Measurements from ENCODE around the gene MED15.
"Not testable (repeated sequence)": the region's sequence is repeated elsewhere in the genome, so short reads cannot be mapped to it uniquely, and the experiment has no call there.

The MED15 gene

DNA sequence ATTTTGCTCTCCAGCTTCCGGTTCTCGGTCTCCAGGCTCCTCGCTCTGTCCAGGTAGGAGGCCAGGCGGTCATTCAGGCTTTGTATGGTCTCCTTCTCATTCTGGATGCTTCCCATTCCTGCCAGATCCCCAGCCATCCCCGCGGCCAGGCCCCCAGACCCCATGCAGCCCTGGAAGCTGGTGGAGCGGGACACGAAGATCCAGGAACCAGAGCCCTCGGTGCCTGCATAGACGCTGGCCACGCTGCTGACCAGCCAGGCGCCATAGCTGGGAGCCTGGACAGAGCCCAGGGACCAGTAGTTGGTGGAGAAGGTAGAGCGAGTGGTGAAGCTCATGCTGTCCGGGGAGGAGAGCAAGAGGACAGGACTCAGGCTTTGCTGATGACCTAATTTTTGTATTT, 23.6 kb upstream of the MED15 start:
- DNase-seq (ENCODE audit: low read depth in 2 of 2) = no peak

DNA sequence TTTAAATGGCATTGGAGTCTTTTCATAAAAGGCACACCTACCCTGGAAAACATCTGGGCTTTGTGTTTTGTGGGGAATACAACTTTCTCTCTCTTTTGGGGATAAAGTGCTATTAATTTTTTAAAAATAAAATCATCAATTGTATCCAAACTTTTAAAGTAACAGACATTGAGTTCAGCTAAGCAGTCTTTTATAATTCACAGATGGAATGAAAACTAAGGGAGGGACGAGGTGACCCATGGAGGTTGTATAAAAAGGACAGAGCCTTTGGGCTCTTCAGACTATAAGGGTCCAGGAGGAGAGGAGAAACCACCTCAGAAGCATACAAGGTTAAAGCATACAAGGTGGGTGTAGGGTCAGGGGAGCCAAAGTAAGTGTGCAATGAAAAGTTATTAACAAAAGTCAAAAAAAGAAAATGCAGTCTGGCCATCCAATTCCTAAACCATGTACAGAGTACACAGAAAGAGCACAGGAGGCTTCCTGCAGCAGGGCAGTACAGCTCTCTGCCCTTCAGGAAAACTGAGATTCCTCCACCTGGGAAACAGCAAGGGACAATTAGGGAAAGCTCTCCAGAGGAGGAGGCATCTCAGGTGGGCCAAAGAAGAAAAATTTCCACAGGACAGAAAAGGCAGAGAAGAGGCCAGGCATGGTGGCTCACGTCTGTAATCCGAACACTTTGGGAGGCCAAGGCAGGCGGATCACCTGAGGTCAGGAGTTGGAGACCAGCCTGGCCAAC, 22.3 kb upstream of the MED15 start:
- DNase-seq (ENCODE audit: low read depth in 2 of 2) = no peak

DNA sequence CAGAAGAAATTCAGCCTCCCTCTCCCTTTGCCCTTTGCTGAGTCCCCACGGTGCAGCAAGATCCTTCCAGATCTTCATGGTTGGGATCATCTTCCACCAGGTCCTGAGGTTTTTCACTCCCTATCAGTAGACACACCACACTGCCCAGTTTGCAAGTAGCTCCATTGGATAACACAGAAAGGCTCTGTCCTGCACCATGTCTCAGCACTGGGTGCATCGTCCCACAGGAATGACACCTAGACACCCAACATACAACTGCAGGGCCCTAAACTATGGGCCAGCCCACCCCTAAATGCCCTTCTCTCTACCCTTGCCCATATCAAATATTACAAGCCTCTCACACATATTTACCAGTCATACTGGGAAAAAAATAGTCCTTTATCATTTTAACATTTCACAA, 21.2 kb upstream of the MED15 start:
- DNase-seq (ENCODE audit: low read depth in 2 of 2) = no peak

DNA sequence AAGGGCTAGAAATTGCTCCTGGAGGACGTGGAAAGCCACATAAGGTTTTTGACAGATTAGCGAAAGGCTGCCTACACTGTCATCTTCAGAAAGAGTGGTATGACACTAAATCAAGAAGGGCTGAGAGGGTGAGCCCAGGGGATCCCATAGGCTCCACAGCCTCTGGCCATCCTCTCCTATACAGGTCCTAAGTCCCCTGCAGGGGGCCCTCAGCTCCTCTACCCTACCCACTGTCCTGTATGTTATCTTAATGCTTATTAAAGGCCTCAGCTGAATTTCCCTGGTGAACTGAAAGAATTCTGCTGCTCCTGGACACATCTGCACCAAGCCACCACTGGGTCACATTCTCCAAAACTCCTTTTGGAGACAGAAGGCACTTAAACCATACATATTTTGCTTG, 19.7 kb upstream of the MED15 start:
- DNase-seq (ENCODE audit: low read depth in 2 of 2) = no peak

DNA sequence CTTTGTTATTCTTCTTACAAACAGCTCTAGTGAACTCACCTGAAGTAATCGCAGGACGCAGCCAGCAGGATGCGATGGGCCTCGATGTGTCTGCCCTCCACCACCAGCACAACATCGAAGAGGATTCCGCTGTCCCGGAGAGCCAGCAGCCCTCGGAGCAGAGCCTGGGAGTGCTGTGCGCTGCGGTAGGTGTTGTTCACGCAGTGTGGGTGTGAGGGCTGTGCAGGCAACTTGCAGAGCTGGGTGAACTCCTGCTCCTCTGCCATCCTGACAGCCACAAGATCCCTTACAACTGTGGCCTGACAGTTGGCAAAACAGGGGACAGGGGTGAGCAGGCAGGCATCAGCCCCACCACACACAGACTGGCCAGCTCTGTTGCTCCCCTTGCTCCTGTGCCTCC, 18.5 kb upstream of the MED15 start:
- no peak for DNase-seq (ENCODE audit: low read depth in 2 of 2)

DNA sequence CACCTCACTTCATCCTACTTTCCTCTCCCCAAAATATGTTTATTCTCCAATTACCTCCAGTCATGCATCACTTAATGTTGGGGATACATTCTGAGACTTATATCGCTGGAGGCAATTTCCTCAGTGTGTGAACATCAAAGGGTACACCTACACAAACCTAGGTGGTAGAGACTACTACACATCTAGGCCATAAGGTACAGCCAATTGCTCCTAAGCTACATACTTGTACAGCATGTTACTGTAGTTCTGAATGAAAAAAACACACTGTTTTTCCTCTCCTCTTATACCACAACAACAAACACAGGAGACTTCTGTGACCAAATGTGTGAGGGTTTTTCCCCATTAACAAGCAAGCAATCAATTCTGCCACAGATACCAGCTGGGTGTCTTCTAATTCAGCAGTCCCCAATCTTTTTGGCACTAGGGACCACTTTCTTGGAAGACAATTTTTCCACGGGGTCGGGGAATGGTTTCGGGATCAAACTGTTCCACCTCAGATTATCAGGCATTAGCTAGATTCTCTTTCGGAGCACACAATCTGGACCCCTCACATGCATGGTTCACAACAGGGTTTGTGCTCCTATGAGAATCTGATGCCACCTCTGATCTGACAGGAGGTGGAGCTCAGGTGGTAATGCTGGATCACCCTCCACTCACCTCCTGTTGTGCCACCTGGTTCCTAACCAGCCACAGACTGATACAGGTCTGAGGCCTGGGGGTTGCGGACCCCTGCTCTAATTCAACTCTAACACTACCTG, 17.0 kb upstream of the MED15 start:
- no peak for DNase-seq (ENCODE audit: low read depth in 2 of 2)

DNA sequence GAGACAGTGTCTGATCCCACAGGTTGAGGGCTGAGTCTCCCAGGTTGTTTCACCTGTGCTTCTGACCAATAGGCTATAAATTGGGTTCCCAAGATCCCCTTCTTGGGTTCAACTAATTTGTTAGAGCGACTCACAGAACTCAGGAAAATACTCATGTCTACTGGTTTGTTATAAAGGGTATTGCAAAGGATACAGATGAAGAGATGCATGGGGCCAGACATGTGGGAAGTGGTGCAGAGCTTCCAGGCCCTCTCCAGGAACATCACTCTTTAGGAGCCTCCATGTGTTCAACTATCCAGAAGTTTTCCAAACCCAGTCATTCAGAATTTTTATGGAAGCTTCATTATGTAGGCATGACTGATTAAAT, 16.5 kb upstream of the MED15 start:
- no peak for DNase-seq (ENCODE audit: low read depth in 2 of 2)

DNA sequence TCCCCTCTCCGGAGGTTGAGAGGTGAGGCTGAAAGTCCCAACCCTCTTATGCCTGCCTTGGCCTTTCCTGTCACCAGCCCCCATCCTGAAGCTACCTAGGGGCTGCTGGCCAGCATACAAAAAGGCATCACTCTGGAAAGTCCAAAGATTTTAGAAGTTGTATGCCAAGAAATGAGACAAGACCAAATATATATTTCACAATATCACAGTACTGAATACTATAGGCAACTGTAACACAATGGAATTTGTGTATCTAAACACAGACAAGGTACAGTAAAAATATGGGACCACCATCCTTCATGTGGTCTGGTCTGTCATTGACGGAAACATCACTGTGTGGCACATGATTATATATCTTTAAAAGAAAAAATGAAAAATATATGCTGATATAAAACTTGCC, 16.1 kb upstream of the MED15 start:
- no peak for DNase-seq (ENCODE audit: low read depth in 2 of 2)

DNA sequence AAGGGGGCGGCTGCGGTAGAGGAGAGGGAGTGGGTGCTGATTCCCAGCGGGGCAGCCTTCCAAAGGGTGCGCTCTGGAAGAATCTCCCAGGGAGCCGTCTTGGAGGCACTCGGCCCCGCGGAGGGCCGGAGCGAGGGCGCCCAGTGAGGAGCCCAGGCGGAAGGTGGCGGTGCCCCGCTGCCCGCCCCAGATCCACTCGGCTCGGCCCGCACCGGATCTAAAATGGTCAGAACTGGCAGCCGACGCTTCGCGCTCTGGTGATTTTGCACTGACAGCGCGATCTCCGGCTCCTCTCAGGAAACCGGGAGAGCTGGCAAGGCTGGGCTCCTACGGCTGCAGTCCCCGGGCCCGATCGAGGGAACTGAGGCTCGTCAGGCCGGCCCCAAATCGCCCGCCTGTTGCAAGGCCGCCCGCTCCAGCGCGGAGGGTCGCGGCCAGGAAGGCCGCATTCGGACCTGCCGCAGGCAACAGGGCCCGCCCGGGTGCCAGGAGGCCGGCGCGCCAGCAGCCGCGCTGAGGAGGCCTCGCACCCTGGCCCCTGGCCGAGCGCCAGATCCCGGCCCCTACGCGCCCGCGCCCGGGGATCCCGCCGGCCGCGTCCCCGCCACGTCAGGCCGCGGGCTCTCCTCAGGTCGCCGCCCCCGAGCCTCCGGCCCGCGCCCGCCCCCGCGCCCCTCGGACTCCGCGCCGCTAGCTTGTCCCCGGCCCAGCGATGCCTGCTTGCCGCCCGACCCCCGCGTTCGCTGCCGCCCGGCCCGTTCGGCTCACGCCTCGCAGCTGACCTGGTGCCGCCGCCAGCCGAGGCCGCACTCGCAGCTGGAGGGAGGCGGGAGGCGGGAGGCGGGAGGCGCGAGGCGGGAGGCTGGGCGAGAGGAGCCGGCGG, 12.2 kb upstream of the MED15 start, which contains the start of gene KLHL22:
KLHL22 (minus strand) TSS at position 818 of the 883 bp plus-strand sequence. CDS start 6,584 bp downstream, outside the sequence.
- peak in 1 of 2 donors; percentile 8 for DNase-seq (ENCODE audit: low read depth in 2 of 2)

DNA sequence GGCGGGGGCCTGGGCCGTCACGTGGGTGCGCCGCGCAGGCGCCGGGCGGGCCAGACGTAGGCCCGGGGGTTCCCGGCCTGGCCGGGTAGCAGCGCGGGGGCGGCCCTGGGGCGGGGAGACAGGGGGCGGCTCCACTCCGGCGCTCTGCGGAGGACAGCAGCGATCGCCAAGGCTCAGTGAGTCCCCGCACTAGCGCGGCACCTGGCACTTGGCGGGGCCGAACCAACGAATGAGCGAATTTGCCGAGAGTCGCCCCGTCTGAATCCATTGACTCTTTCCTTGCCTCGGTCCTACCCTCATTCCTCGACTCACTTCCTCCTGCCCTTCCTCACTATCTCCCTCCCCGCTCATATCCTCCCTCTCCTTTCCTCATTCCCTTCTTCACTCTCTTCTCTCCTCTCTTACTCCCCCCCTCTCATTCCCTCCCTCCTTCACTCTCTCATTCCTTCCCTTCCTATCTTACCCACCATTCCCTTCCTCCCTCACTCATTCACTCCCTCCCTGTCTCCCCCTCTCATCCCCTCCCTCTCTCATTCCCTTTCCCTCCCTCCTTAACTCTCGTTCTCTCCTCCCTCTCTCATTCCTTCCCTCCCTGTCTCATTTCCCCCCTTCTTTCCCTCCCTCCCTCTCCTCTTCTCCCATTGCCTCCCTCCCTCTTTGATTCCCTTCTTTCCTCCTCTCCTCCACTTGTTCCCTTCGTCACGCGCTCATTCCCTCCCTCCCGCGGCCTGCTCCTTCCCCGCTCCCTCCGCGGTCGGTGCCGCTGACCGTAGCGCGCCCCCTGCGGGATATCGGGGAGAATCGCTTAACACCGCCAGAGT, 11.3 kb upstream of the MED15 start:
- peak; percentile 86 to 93 for DNase-seq (ENCODE audit: low read depth in 2 of 2)

DNA sequence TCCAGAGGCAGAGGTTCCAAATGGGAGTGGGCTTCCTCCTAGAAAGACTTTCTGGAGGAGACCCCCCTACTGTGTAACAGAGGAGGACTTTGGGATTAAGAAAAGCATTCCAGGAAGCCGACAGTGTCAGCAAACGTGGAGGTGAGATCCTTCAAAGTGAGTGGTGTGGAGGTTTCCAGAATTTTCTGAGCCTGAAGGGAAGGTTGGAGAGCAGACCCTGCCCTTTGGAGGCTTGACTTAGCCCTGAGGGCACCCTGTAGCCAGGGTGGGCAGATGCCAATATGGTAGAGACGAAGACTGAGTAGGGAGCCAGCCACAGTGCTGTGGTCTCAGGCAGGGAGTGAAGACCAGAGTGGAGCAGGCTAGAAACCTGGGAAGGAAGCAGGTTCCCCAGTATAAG, 10.0 kb upstream of the MED15 start:
- no peak for DNase-seq (ENCODE audit: low read depth in 2 of 2)

DNA sequence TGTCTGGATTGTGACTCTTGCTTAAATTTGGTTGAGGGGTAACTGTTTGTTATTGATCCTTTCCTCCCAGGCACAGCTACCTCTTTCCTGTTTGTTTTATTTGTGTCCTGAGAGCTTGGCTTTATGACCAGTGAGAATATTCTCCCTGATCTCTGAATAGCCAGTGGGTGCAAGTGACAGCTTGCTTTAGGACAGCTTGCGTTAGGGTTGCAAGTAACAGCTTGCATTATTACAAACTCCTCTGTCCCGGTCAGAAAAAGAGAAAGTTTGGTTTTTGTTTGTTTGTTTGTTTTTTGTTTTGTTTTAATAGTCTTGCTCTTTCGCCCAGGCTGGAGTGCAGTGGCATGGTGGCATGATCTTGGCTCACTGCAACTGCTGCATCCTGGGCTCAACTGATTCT, 8.5 kb upstream of the MED15 start:
- no peak for DNase-seq (ENCODE audit: low read depth in 2 of 2)

DNA sequence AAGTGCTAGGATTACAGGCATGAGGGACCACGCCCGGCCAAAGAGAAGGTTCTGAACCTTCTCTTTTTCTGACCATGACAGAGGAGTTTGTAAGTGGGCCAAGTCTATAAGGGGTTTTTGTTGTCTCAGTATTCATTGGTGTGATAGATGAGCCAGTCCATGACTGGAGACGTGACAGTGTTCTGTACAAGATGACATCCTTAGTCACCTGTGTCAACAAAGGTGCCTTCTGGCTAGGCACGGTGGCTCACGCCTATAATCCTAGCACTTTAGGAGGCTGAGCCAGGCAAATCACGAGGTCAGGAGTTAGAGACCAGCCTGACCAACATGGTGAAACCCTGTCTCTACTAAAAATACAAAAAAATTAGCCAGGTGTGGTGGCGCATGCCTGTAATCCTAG, 7.6 kb upstream of the MED15 start:
- no peak for DNase-seq (ENCODE audit: low read depth in 2 of 2)

DNA sequence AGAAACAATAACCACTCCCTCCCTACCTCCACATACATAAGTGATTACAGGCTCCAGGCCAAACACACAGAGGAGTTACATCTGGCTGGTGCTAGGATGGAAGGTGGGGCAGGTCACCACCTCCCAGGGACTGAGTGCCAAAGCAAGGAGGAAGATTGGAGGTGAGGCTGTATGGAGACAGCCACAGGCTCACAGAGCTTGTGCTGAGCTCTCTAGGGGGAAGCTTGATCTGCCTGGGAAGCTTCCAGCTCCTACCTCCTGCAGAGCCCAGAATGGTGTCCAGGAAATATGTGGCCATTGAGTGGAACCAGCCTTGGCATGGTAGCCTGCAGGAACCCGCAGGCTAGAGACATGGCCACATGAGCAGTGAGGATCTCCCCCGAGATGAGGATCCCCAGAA, 3.6 kb upstream of the MED15 start:
- DNase-seq (ENCODE audit: low read depth in 2 of 2) = no peak

DNA sequence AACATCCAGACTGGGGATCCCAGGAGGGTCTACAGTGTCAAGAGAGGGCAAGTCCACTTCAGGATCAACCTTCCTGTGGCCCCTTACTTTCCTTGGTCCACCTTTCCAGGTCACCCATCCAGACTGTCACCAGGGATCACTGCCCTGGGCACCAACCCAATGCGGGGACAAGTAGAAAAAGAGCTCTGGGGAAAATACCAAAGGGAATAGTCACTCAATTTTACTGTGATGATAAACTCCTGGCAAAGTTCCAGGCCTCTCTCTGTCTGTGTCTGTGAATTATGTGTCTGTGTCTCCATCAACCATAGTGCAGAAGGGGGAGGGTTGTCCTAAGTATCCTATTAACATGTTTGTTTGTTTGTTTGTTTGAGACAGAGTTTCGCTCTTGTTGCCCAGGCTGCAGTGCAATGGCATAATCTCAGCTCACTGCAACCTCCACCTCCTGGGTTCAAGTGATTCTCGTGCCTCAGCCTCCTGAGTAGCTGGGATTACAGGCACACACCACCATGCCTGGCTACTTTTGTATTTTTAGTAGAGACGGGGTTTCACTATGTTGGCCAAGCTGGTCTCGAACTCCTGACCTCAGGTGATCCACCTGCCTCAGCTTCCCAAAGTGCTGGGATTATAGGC, 3.0 kb upstream of the MED15 start:
- not testable (repeated sequence) for DNase-seq (ENCODE audit: low read depth in 2 of 2)

DNA sequence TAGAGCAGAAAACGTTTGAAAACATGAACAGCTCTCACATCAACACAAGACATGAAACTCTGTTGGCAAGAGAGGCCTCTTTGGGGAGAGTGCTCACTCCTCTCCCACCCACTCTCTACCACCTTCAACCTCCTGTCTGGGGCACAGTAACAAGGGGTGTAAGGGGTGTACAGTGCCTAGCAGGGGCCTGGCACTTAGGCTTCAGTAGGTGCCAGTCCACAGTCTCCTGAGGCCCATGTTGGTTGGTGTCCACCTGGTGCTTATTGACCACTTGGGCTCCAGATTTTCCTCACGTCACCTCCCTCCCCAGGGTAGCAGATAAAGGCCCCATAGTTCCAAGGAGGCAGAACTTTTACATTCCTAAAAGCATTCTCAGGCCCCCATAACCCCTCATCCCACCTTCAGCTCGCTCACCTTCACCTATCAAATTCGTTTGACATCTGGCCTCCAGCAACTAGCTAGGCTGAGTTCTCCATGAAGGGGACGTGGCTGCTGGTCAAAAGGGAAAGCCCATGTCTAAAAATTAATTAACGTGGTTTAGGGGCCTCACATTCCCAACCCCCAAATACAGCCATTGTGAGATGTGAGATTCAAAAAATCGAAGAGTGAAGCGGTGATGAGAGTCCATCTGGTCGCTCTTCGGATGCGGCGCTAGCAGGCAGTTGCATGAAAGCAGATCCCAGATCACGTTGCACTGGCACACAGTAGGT, 712 bp upstream of the MED15 start:
- DNase-seq (ENCODE audit: low read depth in 2 of 2) = no peak

DNA sequence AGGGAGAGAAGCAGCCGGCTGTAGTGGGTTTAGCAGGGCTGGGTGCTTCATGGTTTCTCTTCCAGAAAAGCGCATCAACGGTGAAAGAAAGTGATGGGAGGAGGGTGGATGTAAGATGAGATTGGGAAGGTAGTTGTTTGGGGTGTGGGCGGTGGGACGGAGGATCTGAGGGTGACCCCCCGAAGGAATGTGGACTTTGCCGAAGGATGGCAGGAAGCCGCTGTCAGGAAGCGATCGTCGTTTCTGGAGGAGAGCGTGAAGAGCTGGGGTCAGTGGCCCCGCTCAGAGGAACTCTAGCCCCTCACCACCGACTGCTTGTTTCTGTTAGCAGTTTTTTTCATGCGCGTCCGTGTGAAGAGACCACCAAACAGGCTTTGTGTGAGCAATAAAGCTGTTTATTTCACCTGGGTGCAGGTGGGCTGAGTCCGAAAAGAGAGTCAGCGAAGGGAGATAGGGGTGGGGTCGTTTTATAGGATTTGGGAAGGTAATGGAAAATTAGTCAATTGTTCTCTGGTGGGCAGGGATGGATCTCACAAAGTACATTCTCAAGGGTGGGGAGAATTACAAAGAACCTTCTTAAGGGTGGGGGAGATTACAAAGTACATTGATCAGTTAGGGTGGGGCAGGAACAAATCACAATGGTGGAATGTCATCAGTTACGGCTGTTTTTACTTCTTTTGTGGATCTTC, 801 bp downstream of the MED15 start:
- DNase-seq (ENCODE audit: low read depth in 2 of 2) = not testable (repeated sequence)

DNA sequence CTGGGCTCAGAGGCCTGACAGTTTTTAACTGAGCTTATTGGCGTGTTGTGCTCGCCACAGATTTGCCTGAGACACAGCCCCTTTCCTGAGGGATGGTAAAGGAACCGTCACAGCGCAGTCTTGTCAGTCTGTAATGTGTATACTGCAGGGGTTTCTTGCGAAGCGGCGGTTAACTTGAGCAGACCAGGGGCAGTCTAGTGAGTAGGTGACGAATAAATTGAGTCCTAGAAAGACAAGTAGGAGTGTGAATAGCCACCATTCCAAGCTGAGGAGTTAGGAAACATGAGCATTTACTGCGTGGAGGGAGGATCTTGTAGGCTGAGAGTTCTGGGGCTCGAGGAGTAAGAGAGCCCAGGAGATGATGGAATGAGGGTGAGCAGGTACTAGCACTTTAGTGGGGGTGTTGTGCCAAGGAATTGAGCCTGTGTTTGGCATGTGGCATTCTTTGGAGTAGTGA, 1.4 kb downstream of the MED15 start:
- no peak for DNase-seq (ENCODE audit: low read depth in 2 of 2)

DNA sequence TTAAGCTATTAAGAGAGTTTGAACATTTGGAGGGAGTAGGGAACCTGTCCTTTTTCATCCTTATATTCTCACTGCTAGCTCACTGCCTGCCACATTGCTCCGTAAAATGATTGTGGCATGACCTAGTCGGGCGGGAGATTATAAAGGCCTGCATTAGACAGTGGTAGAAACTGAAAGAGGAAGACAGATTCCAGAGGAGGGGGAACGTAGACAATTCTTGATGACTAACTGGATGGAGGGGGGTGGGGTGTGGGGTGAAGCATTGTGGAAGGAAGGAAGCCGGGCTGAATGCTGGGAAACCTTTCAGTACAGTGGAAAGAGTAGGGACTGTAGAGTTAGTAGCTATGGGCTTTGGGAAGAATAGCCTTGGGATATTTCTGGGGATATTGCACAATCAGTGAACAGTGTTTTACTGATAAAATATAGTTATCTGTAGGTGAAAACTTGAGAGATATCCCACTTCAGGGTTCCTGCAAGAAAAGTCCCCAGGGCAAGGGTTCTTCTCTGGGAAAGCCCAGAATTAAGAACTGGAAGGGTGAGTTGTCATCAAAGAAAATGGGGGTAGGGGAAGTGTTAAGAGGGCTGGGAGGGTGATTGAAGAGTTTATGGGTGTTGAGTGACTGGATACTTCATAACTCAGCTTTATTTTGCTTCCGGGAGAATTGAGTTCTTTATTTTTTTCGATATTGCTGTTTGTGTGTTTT, 2.1 kb downstream of the MED15 start:
- peak; percentile 31 to 49 for DNase-seq (ENCODE audit: low read depth in 2 of 2)
